ENCODE measurements around the gene CHSY1.

The CHSY1 gene

DNA sequence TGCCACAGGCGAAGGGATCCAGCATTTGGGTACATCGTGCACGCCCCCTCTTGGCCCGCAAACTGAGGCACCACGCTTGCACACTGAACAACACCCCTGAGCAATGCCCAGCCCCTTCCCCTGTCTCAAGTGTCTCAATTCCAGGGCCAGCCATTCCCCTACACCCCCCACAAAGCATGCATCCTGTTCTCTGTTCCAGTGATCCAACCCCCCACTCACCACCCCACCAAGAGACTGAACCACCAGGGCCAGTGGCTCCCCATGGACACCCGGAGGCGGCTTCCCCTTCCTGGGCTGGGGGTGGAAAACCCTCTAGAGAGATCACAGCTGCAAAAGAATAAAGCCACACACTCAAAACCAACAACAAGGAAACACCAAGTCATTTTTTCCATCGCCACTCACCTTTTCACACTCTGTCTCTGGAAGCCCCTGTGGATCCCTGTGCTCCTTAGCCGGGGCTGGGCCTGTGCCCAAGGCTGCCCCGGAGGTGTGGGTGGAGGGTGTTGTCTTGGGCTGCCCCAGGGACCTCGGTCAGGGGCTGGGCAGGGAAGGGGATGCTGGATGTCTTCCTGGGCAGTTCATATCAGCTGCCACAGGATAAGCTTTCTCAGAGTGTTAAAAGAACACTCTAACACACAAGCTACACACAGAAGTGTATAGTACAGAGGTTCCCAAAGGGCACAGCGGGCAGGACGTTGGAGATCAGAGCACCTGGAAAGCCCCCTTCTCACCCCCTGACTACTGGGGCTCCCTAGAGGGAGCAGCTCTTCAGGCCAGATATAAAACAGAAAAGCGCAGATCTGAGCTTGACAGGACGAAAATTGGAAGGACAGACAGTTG, 92.5 kb downstream of the CHSY1 start:
- H3K4me3 ChIP-seq (ENCODE audit: low read length) = no peak overlapping the region
- DNase-seq (ENCODE audit: low read depth) = no peak
- TF ChIP-seq, protein P1, sequence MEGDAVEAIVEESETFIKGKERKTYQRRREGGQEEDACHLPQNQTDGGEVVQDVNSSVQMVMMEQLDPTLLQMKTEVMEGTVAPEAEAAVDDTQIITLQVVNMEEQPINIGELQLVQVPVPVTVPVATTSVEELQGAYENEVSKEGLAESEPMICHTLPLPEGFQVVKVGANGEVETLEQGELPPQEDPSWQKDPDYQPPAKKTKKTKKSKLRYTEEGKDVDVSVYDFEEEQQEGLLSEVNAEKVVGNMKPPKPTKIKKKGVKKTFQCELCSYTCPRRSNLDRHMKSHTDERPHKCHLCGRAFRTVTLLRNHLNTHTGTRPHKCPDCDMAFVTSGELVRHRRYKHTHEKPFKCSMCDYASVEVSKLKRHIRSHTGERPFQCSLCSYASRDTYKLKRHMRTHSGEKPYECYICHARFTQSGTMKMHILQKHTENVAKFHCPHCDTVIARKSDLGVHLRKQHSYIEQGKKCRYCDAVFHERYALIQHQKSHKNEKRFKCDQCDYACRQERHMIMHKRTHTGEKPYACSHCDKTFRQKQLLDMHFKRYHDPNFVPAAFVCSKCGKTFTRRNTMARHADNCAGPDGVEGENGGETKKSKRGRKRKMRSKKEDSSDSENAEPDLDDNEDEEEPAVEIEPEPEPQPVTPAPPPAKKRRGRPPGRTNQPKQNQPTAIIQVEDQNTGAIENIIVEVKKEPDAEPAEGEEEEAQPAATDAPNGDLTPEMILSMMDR (conservative IDR thresholded peaks at IDR 0.05; ENCODE audit: low read length) = no peak

DNA sequence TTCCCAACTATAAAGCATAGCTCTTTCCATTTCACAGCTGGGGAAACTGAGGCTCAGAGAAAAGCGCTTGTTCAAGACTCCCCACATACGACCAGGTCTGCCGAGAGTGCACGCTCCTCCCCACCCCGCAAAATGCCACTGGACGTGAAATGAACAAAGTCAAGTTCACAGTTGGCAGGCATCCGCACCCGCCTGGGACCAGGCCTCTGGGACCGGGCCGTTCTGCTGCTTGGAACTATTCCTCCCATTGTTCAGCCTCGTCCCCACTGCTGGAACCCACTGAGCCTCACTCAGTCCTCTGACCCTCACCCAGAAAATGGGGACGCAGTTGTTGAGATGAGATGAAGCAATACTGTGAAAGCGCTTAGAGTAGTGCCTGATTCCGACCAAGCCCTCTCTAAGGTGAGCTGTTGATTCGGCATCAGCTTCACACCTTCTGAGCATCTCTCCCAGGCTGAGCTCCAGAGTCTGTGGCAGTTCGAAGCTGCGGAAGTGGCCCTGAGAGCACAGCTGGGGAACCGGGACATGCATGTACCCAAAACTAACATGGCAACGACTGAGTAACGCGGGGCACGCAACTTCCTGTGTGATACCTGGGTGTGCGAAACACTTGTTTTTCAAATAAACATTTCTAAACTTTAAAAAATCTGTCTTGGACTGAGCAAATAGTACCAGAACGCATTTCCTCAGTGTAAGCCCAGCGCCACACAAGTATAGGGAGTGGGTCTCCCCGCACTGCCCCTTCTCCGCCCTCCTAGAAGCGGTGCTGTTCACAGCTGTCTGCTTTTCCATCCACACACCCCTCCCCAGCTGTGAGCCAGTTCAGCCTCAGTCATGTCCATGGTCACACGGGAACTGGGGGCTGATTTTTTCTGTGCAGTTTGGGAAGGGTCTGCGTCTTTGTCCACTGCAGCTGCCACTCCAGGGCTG, 93.4 kb downstream of the CHSY1 start:
- H3K4me3 ChIP-seq (ENCODE audit: low read length) = no peak overlapping the region
- DNase-seq (ENCODE audit: low read depth) = no peak
- TF ChIP-seq, protein P1 (conservative IDR thresholded peaks at IDR 0.05; ENCODE audit: low read length) = no peak

DNA sequence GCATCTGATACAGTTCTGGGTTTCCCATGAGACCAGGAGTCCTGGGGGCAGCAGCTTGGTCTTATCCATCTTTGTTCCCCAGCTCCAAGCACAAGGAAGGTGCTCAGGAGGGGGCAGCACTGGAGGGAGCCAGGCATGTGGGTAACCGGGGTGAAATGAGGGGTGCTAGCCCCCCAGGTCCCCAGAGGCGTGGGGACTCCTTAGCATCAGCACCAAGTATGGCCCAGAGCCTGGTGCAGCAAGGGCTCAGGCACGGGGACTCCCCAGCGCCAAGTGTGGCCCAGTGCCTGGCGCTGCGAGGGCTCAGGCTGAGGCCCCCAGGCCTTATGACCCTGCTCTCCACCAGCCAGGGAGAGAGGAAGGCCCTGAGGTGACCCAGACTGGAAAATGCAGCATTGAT, 94.1 kb downstream of the CHSY1 start:
- TF ChIP-seq, protein P1 (conservative IDR thresholded peaks at IDR 0.05; ENCODE audit: low read length) = no peak
- no peak for DNase-seq (ENCODE audit: low read depth)
- H3K4me3 ChIP-seq (ENCODE audit: low read length) = no peak overlapping the region

DNA sequence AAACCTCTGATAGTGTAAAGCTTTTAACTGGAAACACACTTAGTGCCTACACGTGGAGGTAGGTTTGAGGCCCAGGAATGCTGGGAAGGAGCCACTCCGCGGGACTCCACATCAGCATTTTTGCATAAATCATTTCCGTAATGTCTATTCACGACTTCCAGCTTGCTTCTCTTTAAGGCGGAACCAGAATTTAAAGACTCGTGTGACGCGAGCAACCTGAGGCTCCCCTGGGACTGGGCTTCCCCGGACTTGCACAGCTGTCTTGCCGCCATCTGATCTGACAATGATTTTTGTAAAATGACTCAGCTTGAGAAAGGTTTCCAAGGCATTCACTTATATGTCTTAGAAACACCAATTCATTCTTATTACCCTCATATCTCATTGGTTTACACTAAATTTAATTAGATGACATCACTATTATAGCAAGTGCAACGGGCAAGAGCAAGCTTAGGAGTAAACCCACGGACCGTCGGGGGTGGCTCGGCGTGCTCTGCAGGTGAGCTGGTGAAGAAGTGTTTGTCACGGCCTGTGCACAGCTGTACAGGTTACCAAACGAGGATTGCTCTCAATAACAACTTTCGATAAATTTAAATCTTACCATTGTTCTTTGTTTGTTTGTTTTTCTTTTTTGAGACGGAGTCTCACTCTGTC, 95.2 kb downstream of the CHSY1 start:
- peak; percentile 45 for DNase-seq (ENCODE audit: low read depth)
- no peak overlapping the region for H3K4me3 ChIP-seq (ENCODE audit: low read length)
- TF ChIP-seq, protein P1 (conservative IDR thresholded peaks at IDR 0.05; ENCODE audit: low read length) = no peak

DNA sequence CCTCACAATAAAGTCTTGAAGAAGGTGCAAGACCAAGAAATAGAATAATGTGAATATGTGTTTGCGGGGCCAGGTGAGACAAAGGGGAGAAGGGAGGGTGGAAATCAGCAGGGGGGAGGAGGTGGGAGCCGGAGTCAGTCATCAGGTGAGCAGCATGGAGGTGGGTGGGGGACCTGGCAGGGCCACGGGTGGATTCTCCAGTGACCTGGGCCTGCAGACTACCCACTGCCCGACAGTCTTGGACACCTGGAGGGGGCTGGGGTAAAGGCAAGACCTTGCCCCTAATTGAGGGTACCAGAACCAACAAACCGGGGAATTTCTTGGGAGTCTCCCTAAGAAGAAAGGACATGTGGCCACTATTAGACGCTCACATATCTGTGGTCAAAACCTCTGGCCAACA, 95.8 kb downstream of the CHSY1 start:
- DNase-seq (ENCODE audit: low read depth) = no peak
- H3K4me3 ChIP-seq (ENCODE audit: low read length) = no peak overlapping the region
- TF ChIP-seq, protein P1 (conservative IDR thresholded peaks at IDR 0.05; ENCODE audit: low read length) = no peak

DNA sequence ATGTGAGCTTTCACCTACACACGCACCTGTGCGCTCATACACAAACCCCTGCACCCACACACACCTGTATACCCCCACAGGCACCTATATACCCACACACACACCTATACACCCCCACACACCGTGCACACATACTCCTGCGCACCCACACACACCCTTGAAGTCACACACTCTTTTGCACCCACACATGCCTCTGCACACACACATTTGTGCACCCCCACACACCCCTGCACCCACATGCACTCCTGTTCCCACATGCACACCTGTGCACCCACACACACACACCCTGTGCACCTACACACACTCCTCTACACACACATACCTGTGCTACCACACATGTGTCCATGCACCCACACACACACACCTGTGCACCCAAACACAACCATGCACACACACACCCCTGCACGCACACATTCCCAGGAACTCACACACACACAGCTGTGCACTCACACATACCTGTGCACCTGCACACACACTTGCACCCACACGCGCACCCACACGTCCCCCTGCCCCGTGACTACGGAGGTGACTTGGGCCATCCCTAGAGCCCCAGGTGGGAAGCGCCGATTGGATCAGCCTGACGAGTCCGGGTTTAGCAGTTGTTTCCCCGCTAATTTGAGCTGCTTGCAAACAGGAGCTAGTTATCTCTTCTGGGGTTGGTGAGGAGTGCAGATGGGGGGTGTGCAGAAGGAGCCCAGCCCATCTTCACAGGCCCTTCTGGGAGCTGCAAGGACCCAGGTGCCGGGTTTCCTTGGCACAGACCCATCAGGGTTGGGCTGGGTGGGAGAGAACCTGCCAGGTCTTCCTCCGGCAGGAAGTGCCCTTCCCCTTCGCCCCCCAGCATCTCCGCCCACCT, 97.8 kb downstream of the CHSY1 start:
- no peak overlapping the region for H3K4me3 ChIP-seq (ENCODE audit: low read length)
- DNase-seq (ENCODE audit: low read depth) = no peak
- TF ChIP-seq, protein P1 (conservative IDR thresholded peaks at IDR 0.05; ENCODE audit: low read length) = no peak
